Astrocyte of the cerebellum (primary cell): ENCODE results near the gene MMP14.

Experiments used
- DNase-seq: peaks from one replicate; pipeline ENCODE4 v3.0.0-alpha.2; 2011; ENCODE audit warnings: low read depth
- H3K4me3 ChIP-seq: 2 replicates; pipeline ENCODE4 v1.5.1; 2011; ENCODE audit warnings: mild to moderate bottlenecking, low read depth, low read length, moderate library complexity
- CTCF ChIP-seq: IDR thresholded peaks from 2 replicates; pipeline ENCODE4 v1.5.1; 2012; ENCODE audit warnings: low read length, low read depth, moderate library complexity, mild to moderate bottlenecking; ENCODE audit errors: missing control alignments
- in situ Hi-C: cut with HindIII; loops from 2 replicates; pipeline ENCODE4 v1.10.0; 2017; ENCODE audit warnings: low sequenced_read_pairs

Gene MMP14

GRCh38 chr14:22865424-22866405, 29.3 kb downstream of the MMP14 start:
- DNase-seq: no peak
- TF ChIP-seq CTCF: peak; percentile 17
- in situ Hi-C loops: loop anchor here (5.0 kb wide), 1 partner anchor 83 kb away; no protein-coding TSS in a partner anchor
- no peak overlapping the region for H3K4me3 ChIP-seq

GRCh38 chr14:22866874-22867273, 30.5 kb downstream of the MMP14 start:
- TF ChIP-seq CTCF: no peak
- no peak for DNase-seq
- in situ Hi-C loops: loop anchor here (5.0 kb wide), 1 partner anchor 85 kb away; no protein-coding TSS in a partner anchor
- H3K4me3 ChIP-seq: no peak overlapping the region

- no peak for DNase-seq
- in situ Hi-C loops: no loop called here
- TF ChIP-seq CTCF: no peak
- H3K4me3 ChIP-seq: peak overlapping the region; percentile 87
Measured at GRCh38 chr14:22870811-22871223, 34.4 kb downstream of the MMP14 start.

GRCh38 chr14:22871224-22872032, 35.0 kb downstream of the MMP14 start, which contains the start of gene LRP10:
LRP10 (plus strand) TSS chr14:22871740; CDS start chr14:22872304, 564 bp downstream.
- in situ Hi-C loops: no loop called here
- no peak for DNase-seq
- TF ChIP-seq CTCF: no peak
- peak within 1 kb of the TSS; percentile 87 for H3K4me3 ChIP-seq

- peak; percentile 62 for DNase-seq
- peak overlapping the region; percentile 87 for H3K4me3 ChIP-seq
- in situ Hi-C loops: no loop called here
- peak; percentile 99 for TF ChIP-seq CTCF
Measured at GRCh38 chr14:22872033-22872832, 35.8 kb downstream of the MMP14 start.
